Esophagus (tissue), 2 donors: ENCODE measurements around the gene IQCK. TPM values are rescaled to one million over a fixed set of nuclear protein-coding genes. Genes with fewer than 3 reads are reported as not detected.

Source experiments
- H3K27ac ChIP-seq, 2 donors: one replicate each; pipeline ENCODE4 v1.5.1; 2013; ENCODE audit warnings: low read depth in 2 of 2, mild to moderate bottlenecking in 2 of 2, inconsistent platforms in 1 of 2, low read length in 1 of 2, moderate library complexity in 1 of 2
- H3K27me3 ChIP-seq, 2 donors: one replicate each; pipeline ENCODE4 v1.6.1; 2013; ENCODE audit warnings: low read length in 2 of 2, control low read depth in 1 of 2, mild to moderate bottlenecking in 1 of 2; ENCODE audit not compliant: insufficient read depth in 2 of 2, control insufficient read depth in 1 of 2
- H3K36me3 ChIP-seq, 2 donors: one replicate each; pipeline ENCODE4 v1.6.1; 2013; ENCODE audit warnings: low read length in 1 of 2; ENCODE audit not compliant: control insufficient read depth in 2 of 2, insufficient read depth in 2 of 2
- H3K4me1 ChIP-seq, 2 donors: one replicate each; pipeline ENCODE4 v1.6.1; 2013; ENCODE audit warnings: low read length in 1 of 2; ENCODE audit not compliant: control insufficient read depth in 2 of 2, insufficient read depth in 2 of 2
- H3K4me3 ChIP-seq, 2 donors: one replicate each; pipeline ENCODE4 v1.5.1; 2013; ENCODE audit warnings: low read length in 2 of 2, mild to moderate bottlenecking in 2 of 2, low read depth in 1 of 2, moderate library complexity in 1 of 2
- H3K9me3 ChIP-seq, 2 donors: one replicate each; pipeline ENCODE4 v1.6.1; 2013; ENCODE audit warnings: mild to moderate bottlenecking in 2 of 2, low read depth in 1 of 2, low read length in 1 of 2, moderate library complexity in 1 of 2; ENCODE audit not compliant: control insufficient read depth in 2 of 2, insufficient read depth in 1 of 2
- WGBS, 2 donors: extraction: QIAGEN DNeasy Blood & Tissue Kit; methylation state at CpG; one replicate each; pipeline ENCODE4 v1.1.7; 2013; 5-methylcytosine and 5-hydroxymethylcytosine counted together
- polyA plus RNA-seq, 2 donors: library from polyadenylated mRNA; stranded (reverse); fragments of 200-250 nt; gene quantifications; one replicate each; pipeline ENCODE4 v1.2.3, GENCODE V29; 2013
- donor health status: healthy with polysubstance abuse.
- donor health status: Bipolar disorder and iron deficiency.

The IQCK gene
- polyA plus RNA-seq, 2 donors = 4.5 to 5.3 TPM

DNA sequence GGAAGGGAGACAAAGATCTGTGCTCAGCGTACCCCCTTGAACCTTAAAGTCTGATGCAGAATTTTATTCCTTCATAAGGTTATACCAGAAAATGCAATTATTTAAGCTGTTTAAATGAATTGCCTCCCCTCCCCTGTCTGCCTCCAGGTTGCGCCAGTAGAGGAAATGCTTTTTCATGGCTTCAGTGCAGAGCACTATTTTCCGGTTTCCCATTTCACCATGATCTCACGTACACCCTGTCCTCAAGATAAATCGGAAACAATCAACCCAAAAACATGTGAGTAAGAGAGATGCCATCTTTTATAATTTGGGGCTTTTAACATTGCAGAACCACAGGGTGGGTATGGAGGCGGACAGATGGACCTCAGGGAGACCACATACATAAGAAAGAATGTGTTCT lies 15.5 kb downstream of the IQCK start:
- 92 to 93% methylated on average over 6 of the region's 6 CpGs for WGBS, 2 donors

DNA sequence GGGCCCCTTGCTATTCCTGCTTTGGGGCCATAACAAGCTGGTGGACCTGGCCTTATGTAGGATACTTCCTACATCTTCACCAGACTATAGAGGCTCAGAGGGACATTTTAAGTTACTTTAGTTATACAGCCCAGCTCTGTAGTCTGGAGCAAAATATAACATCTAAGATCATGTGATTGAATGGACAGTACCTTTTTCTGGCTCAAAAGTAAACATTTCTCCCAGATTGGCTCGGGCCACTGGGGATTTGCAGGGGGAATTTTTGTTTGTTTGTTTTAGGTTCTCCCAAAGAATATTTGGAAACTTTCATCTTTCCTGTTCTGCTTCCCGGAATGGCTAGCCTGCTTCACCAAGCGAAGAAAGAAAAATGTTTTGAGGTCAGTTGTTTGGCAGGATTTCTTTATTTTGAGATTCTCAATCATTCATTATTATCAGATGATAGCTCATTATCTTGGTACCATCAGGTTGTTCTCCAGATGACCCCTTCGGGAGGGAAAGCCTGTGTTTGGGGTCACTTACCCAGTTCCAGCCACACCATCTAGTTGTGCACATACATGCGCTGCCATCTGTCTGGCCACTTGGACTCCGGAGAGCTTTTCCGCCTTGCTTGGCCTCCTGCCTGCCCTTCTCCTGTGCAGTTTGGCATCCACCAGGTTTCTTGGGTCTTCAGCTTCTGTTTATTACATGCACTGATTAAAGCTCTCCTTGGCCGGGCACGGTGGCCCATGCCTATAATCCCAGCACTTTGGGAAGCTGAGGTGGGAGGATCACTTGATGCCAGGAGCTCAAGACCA lies 17.2 kb downstream of the IQCK start:
- Histone ChIP-seq H3K4me3 (no peak overlapping the region), H3K27me3 (no peaks in the 10 kb centered on the region), H3K4me1 (no peaks in the 10 kb centered on the region), H3K36me3 (no peaks in the 10 kb centered on the region), H3K27ac (peak overlapping the region in 1 of 2 donors; percentile 30), H3K9me3 (no peaks in the 10 kb centered on the region)
- 70 to 75% methylated on average over 9 of the region's 9 CpGs for WGBS, 2 donors

More for the DNA sequence above, 15.5 kb downstream of the IQCK start:
- H3K36me3 ChIP-seq = no peaks in the 10 kb centered on the region
- no peak overlapping the region for H3K27ac ChIP-seq
- no peaks in the 10 kb centered on the region for H3K9me3 ChIP-seq
- H3K4me1 ChIP-seq = no peaks in the 10 kb centered on the region
- no peaks in the 10 kb centered on the region for H3K27me3 ChIP-seq
- no peak overlapping the region for H3K4me3 ChIP-seq

DNA sequence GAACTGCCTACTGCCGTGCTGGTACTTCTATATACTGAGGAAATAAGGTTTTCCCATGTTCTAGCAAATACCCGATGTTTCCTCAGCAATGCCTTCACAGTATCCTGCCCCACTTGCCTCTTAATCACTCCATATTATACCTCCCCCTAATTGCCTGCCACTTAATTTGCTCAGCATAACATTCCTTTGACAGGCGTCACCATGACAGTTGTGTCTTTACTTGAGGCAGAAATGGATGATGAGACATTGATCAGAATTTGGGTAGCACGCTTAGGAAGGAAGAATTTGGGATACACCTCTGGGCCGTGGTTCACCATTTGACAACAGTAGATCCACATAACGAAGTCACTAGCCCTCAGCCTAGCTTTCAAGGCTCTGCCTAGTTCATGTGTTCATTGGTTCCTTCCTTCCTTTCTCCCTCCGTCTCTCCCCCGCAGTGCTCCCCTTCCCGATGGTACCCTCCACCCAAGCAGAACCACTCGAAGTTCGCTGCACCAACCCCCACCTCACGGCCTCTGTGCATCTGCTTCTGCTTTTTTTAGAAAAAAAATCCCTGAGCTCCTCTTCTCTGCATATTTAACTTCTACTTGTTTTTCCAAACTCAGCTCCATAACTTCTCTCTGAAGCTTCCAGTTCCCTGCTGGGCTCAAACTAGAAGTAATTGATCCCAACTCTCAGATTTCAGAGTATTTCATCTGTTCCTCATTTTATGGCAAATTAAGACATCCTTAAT lies 19.4 kb downstream of the IQCK start:
- WGBS, 2 donors = 85 to 93% methylated on average over 12 of the region's 12 CpGs
- no peaks in the 10 kb centered on the region for H3K27me3 ChIP-seq
- H3K4me3 ChIP-seq = no peak overlapping the region
- no peaks in the 10 kb centered on the region for H3K9me3 ChIP-seq
- H3K27ac ChIP-seq = no peak overlapping the region
- H3K4me1 ChIP-seq = no peaks in the 10 kb centered on the region
- no peaks in the 10 kb centered on the region for H3K36me3 ChIP-seq

DNA sequence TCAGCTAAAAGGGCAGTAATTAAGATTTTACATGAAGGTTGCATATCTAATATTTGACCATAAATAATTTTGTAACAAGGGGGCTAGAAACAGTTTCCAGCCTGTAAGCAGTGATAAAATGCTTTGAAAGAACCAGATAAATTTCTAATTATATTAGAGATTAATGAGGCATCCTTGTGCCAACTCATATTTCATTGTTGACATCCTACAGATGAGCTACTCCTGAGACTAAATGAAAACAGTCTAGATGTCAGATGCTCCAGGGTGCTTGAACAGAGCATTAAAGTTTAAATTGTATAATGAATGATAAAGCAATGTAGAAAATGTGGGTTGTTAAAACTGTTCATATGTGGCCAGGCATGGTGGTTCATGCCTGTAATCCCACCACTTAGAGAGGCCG lies 23.3 kb downstream of the IQCK start:
- H3K4me3 ChIP-seq = no peak overlapping the region
- H3K27me3 ChIP-seq = no peaks in the 10 kb centered on the region
- H3K4me1 ChIP-seq = no peaks in the 10 kb centered on the region
- no peaks in the 10 kb centered on the region for H3K36me3 ChIP-seq
- 94 to 100% methylated on average over 1 of the region's 1 CpG for WGBS, 2 donors
- no peaks in the 10 kb centered on the region for H3K9me3 ChIP-seq
- H3K27ac ChIP-seq = no peak overlapping the region

DNA sequence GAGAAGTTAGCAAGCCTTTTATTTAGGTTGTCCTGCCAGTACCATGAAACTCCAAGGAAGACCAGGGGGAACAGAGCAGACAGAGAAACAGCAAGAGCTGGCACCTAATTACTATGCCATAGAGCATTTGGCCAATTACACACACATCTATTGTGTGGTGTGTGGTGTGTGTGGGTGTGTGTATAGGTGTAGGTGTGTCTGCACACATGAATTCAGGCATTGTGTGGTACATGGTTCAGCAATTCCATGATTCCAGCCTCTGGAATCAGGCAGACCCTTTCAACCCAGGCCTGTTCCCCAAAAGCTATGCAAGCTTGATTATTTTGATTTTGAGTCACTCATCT lies 25.7 kb downstream of the IQCK start:
- Histone ChIP-seq H3K36me3 (no peaks in the 10 kb centered on the region), H3K4me3 (no peak overlapping the region), H3K4me1 (no peaks in the 10 kb centered on the region), H3K27ac (no peak overlapping the region), H3K9me3 (no peaks in the 10 kb centered on the region), H3K27me3 (no peaks in the 10 kb centered on the region)

DNA sequence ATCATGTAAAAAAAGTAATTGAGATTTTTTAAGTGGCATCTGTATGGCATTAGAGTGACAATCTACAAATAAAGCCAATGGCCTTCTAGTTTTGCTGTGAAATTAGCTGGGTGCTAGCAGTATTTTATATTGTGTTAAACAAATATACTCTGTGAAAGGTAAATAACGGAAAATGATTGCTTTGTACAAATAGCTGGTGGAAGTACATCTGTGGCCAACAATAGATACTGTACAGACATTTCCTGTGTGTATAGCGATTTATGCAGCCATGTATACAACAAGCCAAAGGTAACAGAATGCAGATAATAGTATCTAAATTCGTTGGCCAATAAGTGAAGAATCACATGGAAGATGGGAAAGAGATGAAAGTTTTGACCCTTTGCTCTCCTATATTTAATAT lies 26.6 kb downstream of the IQCK start:
- WGBS, 2 donors = 69 to 80% methylated on average over 3 of the region's 3 CpGs
- Histone ChIP-seq H3K4me1 (no peaks in the 10 kb centered on the region), H3K4me3 (no peak overlapping the region), H3K27me3 (no peaks in the 10 kb centered on the region), H3K27ac (no peak overlapping the region), H3K36me3 (no peaks in the 10 kb centered on the region), H3K9me3 (no peaks in the 10 kb centered on the region)

DNA sequence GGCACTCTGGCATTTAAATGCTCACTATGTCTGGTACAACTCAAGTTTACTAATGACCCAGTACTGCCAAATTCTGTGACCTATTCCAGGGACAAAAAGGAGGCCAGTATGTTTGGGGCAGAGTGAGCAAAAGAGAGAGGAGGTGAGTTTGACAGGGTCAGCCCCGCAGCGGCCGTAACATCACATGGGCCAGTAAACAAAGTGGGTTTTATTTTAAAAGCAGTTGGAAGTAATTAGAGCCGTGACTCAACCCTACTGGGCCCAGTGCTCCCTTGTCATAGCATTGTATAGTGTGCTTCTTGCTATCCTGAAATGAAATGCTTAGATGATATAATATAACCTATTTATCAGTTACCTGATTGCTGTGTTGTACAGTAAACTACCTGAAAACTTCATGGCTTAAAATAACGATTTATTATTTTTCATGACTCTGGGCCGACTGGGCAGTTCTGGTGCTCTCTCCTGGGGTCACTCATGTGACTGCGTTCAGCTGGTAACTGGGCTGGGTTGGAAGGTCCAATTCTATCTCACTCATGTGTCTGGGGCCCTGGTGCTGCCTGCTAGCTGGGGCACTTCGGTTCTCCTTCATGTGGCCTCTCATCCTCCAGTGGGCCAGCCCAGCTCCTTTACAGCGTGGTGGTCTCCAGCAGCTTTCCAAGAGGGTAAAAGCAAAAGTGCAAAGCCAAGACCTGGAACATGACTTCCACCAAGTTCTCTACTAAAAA lies 27.4 kb downstream of the IQCK start:
- Histone ChIP-seq H3K27me3 (no peaks in the 10 kb centered on the region), H3K36me3 (no peaks in the 10 kb centered on the region), H3K27ac (no peak overlapping the region), H3K4me1 (no peaks in the 10 kb centered on the region), H3K4me3 (no peak overlapping the region), H3K9me3 (no peaks in the 10 kb centered on the region)
- WGBS, 2 donors = 84 to 88% methylated on average over 9 of the region's 9 CpGs

DNA sequence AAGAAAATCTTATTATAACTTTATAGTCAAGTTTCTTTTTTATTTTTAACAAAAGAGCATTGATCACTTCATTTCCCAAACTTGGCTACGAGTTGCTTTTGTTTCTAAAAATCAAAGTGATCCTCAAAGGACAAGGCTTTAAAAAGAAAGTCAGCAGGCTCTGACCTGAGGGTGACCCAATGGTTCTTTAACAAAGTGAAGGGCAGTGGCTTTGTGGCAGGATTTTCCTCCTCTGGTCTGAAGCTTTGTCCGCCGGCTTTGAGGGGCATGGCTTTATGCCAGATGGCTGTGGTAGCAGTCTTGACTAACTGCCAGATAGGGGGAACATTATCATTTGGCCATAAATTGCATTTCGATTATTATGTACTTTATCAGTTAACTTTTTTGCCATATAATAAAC lies 28.5 kb downstream of the IQCK start:
- Histone ChIP-seq H3K27me3 (no peaks in the 10 kb centered on the region), H3K4me3 (no peak overlapping the region), H3K4me1 (no peaks in the 10 kb centered on the region), H3K36me3 (no peaks in the 10 kb centered on the region), H3K9me3 (no peaks in the 10 kb centered on the region), H3K27ac (no peak overlapping the region)
- 42 to 61% methylated on average over 4 of the region's 4 CpGs for WGBS, 2 donors

DNA sequence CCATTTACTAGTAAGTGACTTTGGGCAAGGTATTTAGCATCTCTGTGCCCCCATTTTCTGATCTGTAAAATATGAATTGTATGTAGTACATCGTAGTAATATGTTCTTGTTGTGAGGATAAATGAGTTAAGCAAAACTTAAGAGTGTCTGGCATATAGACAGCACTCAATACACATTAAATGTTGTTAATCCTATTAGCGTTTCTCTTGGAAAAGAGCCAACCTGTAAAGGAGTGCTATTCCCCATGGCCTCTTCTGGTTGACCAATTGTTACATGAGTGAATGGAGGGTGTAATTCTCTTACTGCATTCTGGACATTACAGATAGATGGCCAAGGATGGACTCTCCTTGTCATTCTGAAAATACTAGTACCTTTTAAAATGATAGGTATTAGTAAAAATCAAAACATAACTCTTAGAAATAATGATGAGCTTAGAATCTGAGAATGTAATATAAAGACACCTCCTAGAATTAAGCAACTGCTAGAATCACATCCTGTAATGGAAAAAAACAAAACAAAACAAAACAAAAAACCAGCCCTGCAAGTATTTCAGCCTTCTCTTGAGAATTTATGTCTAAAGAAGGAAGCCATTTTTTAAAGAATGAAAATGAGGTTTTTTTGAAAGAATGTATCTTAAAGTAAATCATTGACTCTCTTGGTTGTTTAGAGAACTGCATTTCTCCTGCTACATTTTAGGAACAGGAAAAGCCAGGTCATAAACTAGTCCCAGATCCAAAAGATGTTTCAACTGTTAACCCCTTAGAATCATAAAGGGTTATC lies 30.5 kb downstream of the IQCK start:
- H3K27ac ChIP-seq = no peak overlapping the region
- no peaks in the 10 kb centered on the region for H3K4me1 ChIP-seq
- no peaks in the 10 kb centered on the region for H3K9me3 ChIP-seq
- no peak overlapping the region for H3K4me3 ChIP-seq
- H3K36me3 ChIP-seq = no peaks in the 10 kb centered on the region
- H3K27me3 ChIP-seq = no peaks in the 10 kb centered on the region
- WGBS, 2 donors = 46 to 49% methylated on average over 2 of the region's 2 CpGs
